PC-3 (cell line): ENCODE data around the gene TTLL9.

Experiments
- CTCF ChIP-seq: fragments of 300-600 bp; sonication (generic); conservative IDR thresholded peaks from 2 replicates; pipeline ENCODE4 v1.5.1; 2017; ENCODE audit warnings: antibody characterized with exemption, low read depth, mild to moderate bottlenecking, low read length
- EZH2 ChIP-seq: fragments of 300-600 bp; sonication (generic); IDR thresholded peaks from one replicate; pipeline ENCODE4 v1.6.1; 2017; ENCODE audit warnings: antibody characterized with exemption, mild to moderate bottlenecking, low read length; ENCODE audit not compliant: unreplicated experiment

- TF ChIP-seq EZH2 (no peak), CTCF (no peak)
These were observed 25.6 kb downstream of the TTLL9 start for GRCh38 chr20:31896049-31896448.
